ENCODE data around the gene PRSS50.

The PRSS50 gene

DNA sequence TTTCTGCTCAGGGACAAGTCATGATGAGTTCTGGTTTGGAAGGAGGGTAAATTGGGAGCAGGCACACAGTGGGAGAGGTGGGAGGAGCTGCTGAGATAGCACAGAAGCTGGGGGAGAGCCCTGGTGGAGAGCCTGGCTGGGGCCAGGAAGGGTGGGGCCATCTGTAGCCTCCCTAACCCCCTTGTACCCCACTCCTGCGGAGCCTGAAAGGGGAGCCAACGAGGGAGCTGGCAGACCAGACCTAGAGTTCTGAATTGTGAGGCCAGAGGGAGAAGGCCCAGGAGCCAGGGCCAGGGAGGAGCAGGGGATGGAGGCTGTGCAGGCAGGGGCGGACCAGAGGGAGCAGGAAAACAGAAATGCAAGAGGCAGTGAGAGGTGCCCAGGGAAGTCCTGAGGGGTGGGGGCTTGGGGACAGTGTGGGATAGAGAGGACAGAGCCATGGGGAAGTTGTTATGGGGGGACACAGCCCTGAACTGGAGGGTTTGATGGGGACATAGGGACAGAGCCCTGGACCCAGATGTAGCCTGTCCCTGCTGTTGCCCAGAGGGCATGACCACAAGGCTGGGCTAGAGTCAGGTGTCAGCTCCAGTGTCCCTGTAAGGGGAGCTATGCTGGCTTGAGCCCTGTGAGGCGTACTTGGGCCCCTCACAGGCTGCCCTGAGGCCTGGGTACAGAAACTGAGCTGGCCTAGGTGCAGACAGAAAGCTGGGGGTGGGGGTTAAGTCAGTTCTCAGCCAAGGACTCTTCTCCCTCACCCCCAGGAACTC is 15.2 kb downstream of the PRSS50 start:
- DNase-seq (ENCODE audit: insufficient read length, low spot score) = no peak
- no peak for FAIRE-seq
- TF ChIP-seq, protein P1, sequence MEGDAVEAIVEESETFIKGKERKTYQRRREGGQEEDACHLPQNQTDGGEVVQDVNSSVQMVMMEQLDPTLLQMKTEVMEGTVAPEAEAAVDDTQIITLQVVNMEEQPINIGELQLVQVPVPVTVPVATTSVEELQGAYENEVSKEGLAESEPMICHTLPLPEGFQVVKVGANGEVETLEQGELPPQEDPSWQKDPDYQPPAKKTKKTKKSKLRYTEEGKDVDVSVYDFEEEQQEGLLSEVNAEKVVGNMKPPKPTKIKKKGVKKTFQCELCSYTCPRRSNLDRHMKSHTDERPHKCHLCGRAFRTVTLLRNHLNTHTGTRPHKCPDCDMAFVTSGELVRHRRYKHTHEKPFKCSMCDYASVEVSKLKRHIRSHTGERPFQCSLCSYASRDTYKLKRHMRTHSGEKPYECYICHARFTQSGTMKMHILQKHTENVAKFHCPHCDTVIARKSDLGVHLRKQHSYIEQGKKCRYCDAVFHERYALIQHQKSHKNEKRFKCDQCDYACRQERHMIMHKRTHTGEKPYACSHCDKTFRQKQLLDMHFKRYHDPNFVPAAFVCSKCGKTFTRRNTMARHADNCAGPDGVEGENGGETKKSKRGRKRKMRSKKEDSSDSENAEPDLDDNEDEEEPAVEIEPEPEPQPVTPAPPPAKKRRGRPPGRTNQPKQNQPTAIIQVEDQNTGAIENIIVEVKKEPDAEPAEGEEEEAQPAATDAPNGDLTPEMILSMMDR (IDR thresholded peaks at IDR 0.05; ENCODE audit: insufficient read depth, missing control alignments) = no peak

DNA sequence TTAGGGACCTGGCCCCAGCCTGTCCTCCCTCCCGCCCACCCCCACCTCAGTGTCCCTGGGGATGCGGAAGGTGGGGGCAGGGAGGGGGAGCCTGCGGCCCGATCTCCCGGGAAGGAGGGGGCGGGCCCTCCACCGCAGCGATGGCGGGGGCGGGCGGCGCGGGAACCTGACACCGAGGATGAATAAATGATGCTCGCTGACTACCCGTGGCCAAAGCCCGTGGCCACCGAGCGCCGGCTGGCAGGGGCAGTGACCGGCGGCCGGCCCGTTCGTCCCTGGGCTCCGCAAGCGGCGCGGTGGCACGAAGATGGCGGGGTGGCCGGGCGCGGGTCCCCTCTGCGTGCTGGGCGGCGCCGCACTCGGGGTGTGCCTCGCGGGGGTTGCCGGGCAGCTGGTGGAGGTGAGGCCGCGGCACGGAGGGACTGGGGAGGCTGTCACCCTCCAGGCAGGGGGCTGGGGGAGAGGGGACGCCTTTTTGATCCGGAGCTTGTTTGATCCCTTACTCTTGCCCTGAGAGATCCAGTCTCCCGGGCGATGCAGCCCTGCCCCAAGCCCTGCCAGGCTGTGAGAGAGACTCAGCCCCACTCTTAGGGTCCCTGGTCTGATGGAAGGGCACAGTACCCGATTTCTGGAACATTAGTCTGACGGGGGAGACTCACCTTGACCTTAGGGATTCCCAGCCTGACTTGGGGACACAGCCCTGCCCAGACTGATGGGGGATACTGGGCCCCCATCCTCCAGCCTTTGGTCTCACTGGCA is 16.3 kb downstream of the PRSS50 start, which contains the start of gene TMIE:
TSS of gene TMIE (plus strand) at position 212 of the 759 bp plus-strand sequence. CDS start at position 308, 96 bp downstream.
- no peak for DNase-seq (ENCODE audit: insufficient read length, low spot score)
- no peak for FAIRE-seq

DNA sequence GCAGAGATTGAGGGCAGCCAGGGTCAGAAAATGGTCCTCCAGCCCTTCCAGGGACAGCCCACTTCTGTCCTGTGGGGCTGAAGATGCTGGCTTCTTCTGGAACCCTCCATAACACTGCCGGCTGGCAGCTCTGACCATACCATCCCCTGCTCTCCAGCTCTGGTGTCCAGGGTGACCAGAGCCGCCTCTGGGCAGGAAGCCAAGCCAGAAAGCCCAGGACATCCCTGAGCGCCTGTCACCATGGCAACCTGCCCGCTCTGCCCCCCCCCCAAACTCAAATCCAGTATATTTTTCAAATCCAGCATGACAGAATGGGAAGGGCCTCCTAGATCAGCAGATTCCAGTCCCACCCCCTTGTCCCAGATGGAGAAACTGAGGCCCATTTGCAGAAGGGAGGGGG is 16.9 kb downstream of the PRSS50 start:
- FAIRE-seq = no peak
- no peak for DNase-seq (ENCODE audit: insufficient read length, low spot score)
- TF ChIP-seq, protein P1 (IDR thresholded peaks at IDR 0.05; ENCODE audit: insufficient read depth, missing control alignments) = no peak

More for the DNA sequence above, 16.3 kb downstream of the PRSS50 start, which contains the start of gene TMIE:
- TF ChIP-seq, protein P1 (IDR thresholded peaks at IDR 0.05; ENCODE audit: insufficient read depth, missing control alignments) = no peak

DNA sequence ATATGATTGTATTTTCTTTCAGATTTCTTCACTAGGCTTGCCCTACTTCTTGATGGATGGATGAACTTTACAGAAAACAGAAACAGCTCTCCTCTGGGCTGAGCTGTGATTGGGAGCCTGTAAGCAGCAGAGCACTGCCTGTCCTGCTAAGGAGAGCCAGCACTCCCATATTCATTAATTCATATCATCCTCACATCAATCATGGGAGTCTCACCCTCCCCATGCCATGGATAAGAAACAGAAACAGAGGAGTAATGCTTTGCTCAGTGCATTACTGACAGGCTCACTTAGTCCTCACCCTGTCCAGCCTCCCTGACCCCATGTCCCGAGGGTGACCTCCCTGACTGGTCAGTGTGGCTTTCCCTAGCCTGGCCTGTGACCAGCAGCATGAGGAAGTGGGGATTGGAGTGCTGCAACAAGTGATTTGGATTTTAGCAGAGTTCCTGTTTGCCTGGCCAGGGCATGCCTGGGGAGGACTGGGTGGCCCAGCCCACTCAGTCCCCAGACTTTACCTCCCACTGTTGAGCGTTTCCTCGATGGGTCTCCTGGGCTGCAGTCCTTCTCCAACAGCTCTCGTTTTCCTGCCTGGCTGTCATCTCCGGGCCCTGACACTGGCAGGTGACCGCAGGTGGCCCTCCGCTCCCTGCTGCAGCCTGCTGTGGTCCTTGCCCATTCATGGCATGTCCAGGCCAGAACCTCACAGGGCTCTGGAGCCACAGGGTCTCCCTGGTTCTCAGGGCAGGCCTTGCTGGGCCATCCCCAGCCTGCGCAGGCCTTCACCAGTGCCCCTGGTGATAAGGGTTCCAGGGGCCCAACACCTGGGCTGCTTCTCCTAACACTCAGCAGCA is 17.8 kb downstream of the PRSS50 start:
- DNase-seq (ENCODE audit: insufficient read length, low spot score) = no peak
- TF ChIP-seq, protein P1 (IDR thresholded peaks at IDR 0.05; ENCODE audit: insufficient read depth, missing control alignments) = no peak
- FAIRE-seq = no peak

DNA sequence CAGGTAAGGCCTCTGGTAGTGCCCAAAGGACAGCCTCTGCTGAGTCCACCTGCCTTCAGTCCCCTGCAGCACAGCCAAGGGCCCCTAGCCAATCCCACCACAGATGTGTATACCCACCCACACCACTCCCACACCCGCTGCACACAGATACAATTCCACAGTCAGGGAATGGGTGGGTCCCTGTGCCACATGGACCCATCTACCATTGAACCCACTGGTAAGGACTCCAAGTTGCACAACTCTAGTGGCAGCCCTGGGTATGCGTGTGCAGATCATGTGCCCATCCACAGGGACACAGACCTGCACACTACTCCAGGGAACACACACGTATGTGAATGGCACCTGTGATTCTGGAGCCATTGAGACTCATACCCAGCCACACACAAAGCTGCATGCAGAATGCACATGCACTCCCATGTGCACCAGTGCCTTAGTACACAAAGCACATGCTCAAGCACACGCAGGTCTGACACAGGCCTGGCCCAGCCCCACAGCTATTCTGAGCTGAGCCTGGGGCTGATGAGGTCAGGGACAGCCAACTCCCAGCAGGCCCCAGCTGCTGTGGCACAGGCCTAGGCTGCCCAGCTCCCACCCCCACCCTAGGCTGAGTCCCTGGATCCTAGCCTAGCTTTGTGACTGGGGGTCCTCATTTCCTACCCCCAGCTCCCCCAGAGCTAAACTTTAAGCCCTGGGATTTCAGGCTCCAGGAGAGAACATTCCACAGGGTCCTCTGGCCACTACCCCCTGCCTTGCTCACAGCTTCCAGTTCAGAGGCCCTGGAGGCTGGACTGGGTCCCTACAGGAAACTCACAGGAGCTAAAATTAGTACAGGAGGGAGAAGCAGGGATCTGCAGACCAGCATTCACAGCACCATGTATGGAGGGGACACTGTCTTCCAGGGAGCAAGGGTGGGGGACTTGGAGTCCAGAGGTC is 21.4 kb downstream of the PRSS50 start:
- FAIRE-seq (no peak), DNase-seq (ENCODE audit: insufficient read length, low spot score) (no peak)
- TF ChIP-seq, protein P1 (IDR thresholded peaks at IDR 0.05; ENCODE audit: insufficient read depth, missing control alignments) = no peak
